Mucosa of rectum (tissue), 2 donors: Measurements from ENCODE around the gene LAMA2.
"Not testable (repeated sequence)": the region's sequence is repeated elsewhere in the genome, so short reads cannot be mapped to it uniquely, and the experiment has no call there.

Experiments used
- H3K27ac ChIP-seq, 2 donors: one replicate each; pipeline ENCODE4 v1.7.0; 2013; ENCODE audit warnings: inconsistent platforms in 2 of 2, low read depth in 2 of 2, low read length in 2 of 2
- H3K27me3 ChIP-seq, 2 donors: one replicate each; pipeline ENCODE4 v1.7.0; 2013; ENCODE audit warnings: low read length in 2 of 2; ENCODE audit not compliant: control insufficient read depth in 2 of 2, insufficient read depth in 2 of 2
- H3K36me3 ChIP-seq, 2 donors: one replicate each; pipeline ENCODE4 v1.7.0; 2013; ENCODE audit warnings: low read length in 2 of 2; ENCODE audit not compliant: control insufficient read depth in 2 of 2, insufficient read depth in 2 of 2
- H3K4me1 ChIP-seq, 2 donors: one replicate each; pipeline ENCODE4 v1.7.0; 2013; ENCODE audit warnings: low read length in 2 of 2, mild to moderate bottlenecking in 1 of 2; ENCODE audit not compliant: control insufficient read depth in 2 of 2, insufficient read depth in 2 of 2
- H3K4me3 ChIP-seq, 2 donors: one replicate each; pipeline ENCODE4 v1.7.0; 2013; ENCODE audit warnings: low read length in 2 of 2
- H3K9ac ChIP-seq, 2 donors: one replicate each; pipeline ENCODE4 v1.7.0; 2013; ENCODE audit warnings: low read length in 2 of 2, low read depth in 1 of 2, mild to moderate bottlenecking in 1 of 2
- H3K9me3 ChIP-seq, 2 donors: one replicate each; pipeline ENCODE4 v1.7.0; 2013; ENCODE audit warnings: low read length in 2 of 2; ENCODE audit not compliant: control insufficient read depth in 2 of 2
- donor health status: healthy.
- donor health status: Normal muscosa, but diverticular disease.

Gene LAMA2

GRCh38 chr6:129153257-129153656 is 270.3 kb downstream of the LAMA2 start:
- H3K9me3 ChIP-seq = no peaks in the 10 kb centered on the region
- no peaks in the 10 kb centered on the region for H3K27me3 ChIP-seq
- no peak overlapping the region for H3K4me3 ChIP-seq
- H3K36me3 ChIP-seq = no peaks in the 10 kb centered on the region
- H3K27ac ChIP-seq = no peak overlapping the region
- H3K9ac ChIP-seq = no peak overlapping the region
- H3K4me1 ChIP-seq = no peaks in the 10 kb centered on the region

- not testable (repeated sequence) for H3K36me3 ChIP-seq, H3K4me1 ChIP-seq, H3K4me3 ChIP-seq, H3K9ac ChIP-seq, H3K27ac ChIP-seq, H3K27me3 ChIP-seq, H3K9me3 ChIP-seq
Measured at GRCh38 chr6:129159242-129159641, 276.3 kb downstream of the LAMA2 start.

- Histone ChIP-seq H3K27ac (no peak overlapping the region), H3K9me3 (no peaks in the 10 kb centered on the region), H3K27me3 (no peaks in the 10 kb centered on the region), H3K4me3 (no peak overlapping the region), H3K36me3 (no peaks in the 10 kb centered on the region), H3K4me1 (no peaks in the 10 kb centered on the region), H3K9ac (no peak overlapping the region)
Measured at GRCh38 chr6:129162605-129163004, 279.7 kb downstream of the LAMA2 start.

GRCh38 chr6:129163551-129163950 is 280.6 kb downstream of the LAMA2 start:
- Histone ChIP-seq H3K36me3 (no peaks in the 10 kb centered on the region), H3K9ac (no peak overlapping the region), H3K27ac (no peak overlapping the region)

GRCh38 chr6:129164032-129164431 is 281.1 kb downstream of the LAMA2 start:
- H3K9me3 ChIP-seq = no peaks in the 10 kb centered on the region
- no peaks in the 10 kb centered on the region for H3K27me3 ChIP-seq
- H3K4me1 ChIP-seq = no peaks in the 10 kb centered on the region
- no peak overlapping the region for H3K4me3 ChIP-seq
- H3K27ac ChIP-seq = no peak overlapping the region
- no peak overlapping the region for H3K9ac ChIP-seq
- no peaks in the 10 kb centered on the region for H3K36me3 ChIP-seq

More at GRCh38 chr6:129163551-129163950, 280.6 kb downstream of the LAMA2 start:
- no peaks in the 10 kb centered on the region for H3K27me3 ChIP-seq
- no peaks in the 10 kb centered on the region for H3K9me3 ChIP-seq
- no peaks in the 10 kb centered on the region for H3K4me1 ChIP-seq
- H3K4me3 ChIP-seq = no peak overlapping the region

- not testable (repeated sequence) for H3K4me1 ChIP-seq, H3K27me3 ChIP-seq, H3K9ac ChIP-seq, H3K4me3 ChIP-seq, H3K36me3 ChIP-seq, H3K9me3 ChIP-seq, H3K27ac ChIP-seq
Measured at GRCh38 chr6:129172279-129172995, 289.5 kb downstream of the LAMA2 start.

GRCh38 chr6:129175066-129175465 is 292.1 kb downstream of the LAMA2 start:
- H3K36me3 ChIP-seq = no peaks in the 10 kb centered on the region
- no peak overlapping the region for H3K9ac ChIP-seq
- no peaks in the 10 kb centered on the region for H3K9me3 ChIP-seq
- no peak overlapping the region for H3K27ac ChIP-seq
- H3K27me3 ChIP-seq = no peaks in the 10 kb centered on the region
- no peak overlapping the region for H3K4me3 ChIP-seq
- no peaks in the 10 kb centered on the region for H3K4me1 ChIP-seq

- Histone ChIP-seq H3K9ac (no peak overlapping the region), H3K36me3 (no peaks in the 10 kb centered on the region), H3K4me3 (no peak overlapping the region), H3K27me3 (no peaks in the 10 kb centered on the region), H3K4me1 (no peaks in the 10 kb centered on the region), H3K27ac (no peak overlapping the region), H3K9me3 (no peaks in the 10 kb centered on the region)
Measured at GRCh38 chr6:129177801-129178200, 294.9 kb downstream of the LAMA2 start.

GRCh38 chr6:129179283-129179682 is 296.3 kb downstream of the LAMA2 start:
- Histone ChIP-seq H3K9ac (no peak overlapping the region), H3K9me3 (no peaks in the 10 kb centered on the region), H3K4me1 (peaks cover 0 to 5% of the 10 kb centered on the region in 2 donors), H3K36me3 (no peaks in the 10 kb centered on the region), H3K27me3 (no peaks in the 10 kb centered on the region), H3K27ac (no peak overlapping the region), H3K4me3 (no peak overlapping the region)

- H3K27me3 ChIP-seq = no peaks in the 10 kb centered on the region
- no peak overlapping the region for H3K9ac ChIP-seq
- H3K9me3 ChIP-seq = no peaks in the 10 kb centered on the region
- no peaks in the 10 kb centered on the region for H3K36me3 ChIP-seq
- H3K27ac ChIP-seq = no peak overlapping the region
- no peak overlapping the region for H3K4me3 ChIP-seq
- peaks cover 0 to 5% of the 10 kb centered on the region in 2 donors for H3K4me1 ChIP-seq
Measured at GRCh38 chr6:129181001-129181400, 298.1 kb downstream of the LAMA2 start.
